HG02943 (cell line): ENCODE measurements around the gene SKP1.

Source experiments
- ATAC-seq: cut with Tn5 transposase; IDR thresholded peaks from one replicate; pipeline ENCODE4 v1.9.1; 2021; ENCODE audit warnings: mild to moderate bottlenecking, low read depth, moderate library complexity; ENCODE audit not compliant: unreplicated experiment

Gene SKP1

GRCh38 chr5:134145041-134145757, 31.6 kb downstream of the SKP1 start:
- no peak for ATAC-seq

DNA sequence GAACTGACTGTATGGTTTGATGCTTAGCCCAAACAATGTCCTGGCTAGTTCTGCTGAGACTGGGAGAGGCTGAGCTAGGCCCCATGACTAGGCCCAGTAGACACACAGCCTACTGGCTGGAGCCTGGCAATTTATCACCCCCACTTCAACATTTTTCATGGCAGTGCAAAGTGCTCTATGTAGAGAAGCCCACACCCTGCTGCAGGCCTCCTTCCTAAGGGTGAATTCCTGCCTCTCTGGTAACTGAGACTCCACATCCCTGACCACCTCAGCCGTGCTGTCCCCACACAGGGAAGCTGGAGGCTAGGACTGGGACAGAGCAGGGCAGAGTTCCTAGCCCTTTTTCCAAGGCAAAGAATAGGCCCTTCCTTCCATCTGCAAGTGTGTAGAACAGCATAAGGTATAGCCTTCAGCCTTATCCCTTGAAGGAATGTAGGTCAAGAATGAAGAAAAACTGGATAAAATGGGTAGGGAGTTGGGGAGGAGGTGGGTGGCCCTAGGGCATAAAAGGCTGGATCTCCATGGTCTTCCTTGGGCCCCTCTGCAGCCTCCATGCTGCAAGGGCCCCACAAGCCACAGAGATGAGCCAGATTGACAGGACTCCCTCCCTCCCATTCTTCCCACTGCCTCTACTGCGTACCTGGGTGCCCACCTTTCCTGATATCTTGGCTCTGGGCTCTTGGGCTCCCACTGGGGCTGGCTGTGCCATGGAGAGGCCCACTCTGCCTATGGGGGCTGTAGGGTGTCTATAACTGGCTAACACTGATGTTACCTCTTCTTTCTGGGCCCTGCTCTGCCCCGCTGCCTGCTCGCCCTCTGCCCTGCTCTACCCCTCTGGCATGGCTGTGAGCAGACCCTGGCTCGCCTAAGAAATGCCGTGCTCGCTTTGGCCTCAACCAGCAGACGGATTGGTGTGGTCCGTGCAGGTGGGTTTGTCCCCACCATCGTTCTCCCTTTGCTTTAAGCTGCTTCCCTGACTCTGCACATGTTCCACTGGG, 32.5 kb downstream of the SKP1 start:
- no peak for ATAC-seq

- no peak for ATAC-seq
Observed at GRCh38 chr5:134143431-134143830, 33.3 kb downstream of the SKP1 start.

DNA sequence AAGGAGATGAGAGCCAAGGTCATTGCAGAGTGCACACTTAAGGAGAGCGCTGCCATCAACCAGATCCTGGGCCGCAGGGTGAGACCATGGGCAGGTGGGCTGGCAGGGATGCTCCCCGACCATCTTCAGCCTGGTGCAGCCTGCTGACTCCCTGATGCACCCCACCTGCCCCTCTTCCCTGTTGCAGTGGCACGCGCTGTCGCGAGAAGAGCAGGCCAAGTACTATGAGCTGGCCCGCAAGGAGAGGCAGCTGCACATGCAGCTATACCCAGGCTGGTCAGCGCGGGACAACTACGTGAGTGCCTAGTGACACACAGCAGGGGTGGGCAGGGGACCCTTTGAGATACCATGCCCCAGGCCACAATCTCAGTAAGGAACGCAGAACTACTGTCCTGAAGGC, 33.9 kb downstream of the SKP1 start:
- ATAC-seq: no peak

DNA sequence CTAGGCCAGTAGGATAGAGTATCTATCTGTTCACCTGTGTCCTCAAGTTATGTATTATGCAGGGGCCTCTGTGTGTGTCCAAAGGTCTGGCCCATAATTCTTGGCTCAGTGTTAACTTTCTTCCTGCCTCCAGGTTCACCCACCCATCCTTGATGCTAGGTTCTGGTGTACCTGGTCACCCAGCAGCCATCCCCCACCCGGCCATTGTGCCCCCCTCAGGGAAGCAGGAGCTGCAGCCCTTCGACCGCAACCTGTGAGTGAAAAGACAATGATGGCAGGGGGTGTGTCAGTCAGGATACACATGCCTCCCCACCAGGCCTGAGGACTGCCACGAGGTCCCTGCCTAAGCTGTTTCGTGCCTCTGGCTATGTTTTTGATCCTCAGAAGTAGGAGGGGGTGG, 34.7 kb downstream of the SKP1 start:
- no peak for ATAC-seq

GRCh38 chr5:134141331-134142050, 35.3 kb downstream of the SKP1 start:
- ATAC-seq: no peak

DNA sequence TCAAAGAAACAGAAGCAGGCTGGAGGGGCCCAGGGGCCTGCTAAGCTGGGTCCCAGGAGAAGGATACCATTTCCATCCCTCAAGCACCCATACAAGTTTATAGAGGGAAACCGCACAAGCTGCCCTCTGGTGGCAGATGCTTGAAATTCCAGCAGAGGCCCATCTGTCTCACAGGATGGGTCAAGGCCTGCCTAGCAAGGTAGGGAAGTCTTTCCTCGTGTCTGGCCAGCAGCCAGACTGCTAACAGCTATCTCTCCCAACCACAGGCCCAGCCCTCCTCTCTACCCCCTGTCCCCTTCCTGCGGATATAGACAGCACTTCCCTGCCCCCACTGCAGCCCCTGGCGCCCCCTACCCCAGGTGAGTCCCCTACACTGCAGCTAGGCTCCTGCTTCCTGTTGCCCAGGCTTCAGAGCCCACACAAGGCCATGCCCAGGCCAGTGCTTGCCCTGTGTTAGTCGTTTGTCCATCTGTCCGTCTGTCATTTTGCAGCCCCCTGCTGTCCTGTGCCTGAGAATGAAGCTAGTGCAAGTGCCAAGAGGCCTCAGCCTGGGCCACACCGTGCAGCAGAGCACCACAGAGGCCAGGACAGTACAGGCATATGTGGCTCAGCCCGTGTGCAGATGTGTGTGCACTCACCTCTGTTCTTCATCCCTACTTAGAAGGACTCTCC, 36.1 kb downstream of the SKP1 start:
- ATAC-seq: no peak

GRCh38 chr5:134139891-134140469, 36.8 kb downstream of the SKP1 start:
- no peak for ATAC-seq

GRCh38 chr5:134139377-134139851, 37.3 kb downstream of the SKP1 start:
- ATAC-seq: no peak

DNA sequence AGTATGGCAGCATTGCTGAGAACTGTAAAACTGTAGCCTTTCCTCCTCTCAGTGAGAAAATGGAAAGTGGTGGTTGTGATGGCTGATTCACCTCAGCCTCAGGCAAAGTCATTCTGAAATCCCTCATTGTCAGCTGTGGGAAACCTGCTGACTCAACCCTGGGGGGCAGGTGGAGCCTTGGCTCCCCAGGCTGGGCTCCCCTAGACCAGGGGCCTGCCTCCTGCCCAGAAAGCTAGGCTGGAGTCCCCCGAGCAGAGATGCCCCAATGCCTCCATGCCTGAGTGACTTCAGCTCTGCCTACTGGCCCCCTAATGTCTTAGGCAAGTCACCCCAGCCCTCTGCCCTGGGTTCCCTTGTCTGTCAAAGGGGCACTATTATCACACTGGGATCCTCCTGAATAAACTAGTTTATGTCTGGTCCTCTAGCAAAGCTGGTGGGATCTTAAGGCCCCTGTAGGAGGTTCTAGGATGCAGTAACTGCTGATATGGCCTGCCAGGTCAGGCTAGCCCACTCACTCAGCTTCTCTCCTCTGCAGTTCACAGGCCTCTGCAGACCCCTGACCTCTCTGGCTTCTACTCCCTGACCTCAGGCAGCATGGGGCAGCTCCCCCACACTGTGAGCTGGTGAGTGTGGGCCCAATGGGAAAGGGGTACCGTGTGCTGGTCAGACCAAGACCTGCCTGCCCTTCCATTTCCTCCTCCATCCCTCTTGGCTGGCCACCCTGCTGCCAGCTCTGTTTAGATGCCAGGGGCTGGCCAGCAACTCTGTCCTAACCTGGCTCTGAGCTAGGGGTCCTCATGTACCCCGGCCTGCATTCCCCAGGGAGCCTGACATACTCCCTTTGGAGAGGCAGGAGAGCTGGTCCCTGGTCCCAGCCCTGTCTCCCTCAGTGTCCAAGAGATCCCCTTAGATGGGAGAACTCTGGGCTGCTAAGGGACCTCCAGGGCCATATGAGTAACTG, 38.1 kb downstream of the SKP1 start:
- no peak for ATAC-seq

GRCh38 chr5:134136771-134137170, 40.0 kb downstream of the SKP1 start:
- ATAC-seq: no peak

GRCh38 chr5:134136221-134136631, 40.5 kb downstream of the SKP1 start:
- ATAC-seq: no peak

GRCh38 chr5:134135091-134135655, 41.6 kb downstream of the SKP1 start:
- ATAC-seq: no peak

- ATAC-seq: no peak
Observed at GRCh38 chr5:134133995-134134541, 42.7 kb downstream of the SKP1 start.

- no peak for ATAC-seq
Observed at GRCh38 chr5:134133188-134133994, 43.4 kb downstream of the SKP1 start.

DNA sequence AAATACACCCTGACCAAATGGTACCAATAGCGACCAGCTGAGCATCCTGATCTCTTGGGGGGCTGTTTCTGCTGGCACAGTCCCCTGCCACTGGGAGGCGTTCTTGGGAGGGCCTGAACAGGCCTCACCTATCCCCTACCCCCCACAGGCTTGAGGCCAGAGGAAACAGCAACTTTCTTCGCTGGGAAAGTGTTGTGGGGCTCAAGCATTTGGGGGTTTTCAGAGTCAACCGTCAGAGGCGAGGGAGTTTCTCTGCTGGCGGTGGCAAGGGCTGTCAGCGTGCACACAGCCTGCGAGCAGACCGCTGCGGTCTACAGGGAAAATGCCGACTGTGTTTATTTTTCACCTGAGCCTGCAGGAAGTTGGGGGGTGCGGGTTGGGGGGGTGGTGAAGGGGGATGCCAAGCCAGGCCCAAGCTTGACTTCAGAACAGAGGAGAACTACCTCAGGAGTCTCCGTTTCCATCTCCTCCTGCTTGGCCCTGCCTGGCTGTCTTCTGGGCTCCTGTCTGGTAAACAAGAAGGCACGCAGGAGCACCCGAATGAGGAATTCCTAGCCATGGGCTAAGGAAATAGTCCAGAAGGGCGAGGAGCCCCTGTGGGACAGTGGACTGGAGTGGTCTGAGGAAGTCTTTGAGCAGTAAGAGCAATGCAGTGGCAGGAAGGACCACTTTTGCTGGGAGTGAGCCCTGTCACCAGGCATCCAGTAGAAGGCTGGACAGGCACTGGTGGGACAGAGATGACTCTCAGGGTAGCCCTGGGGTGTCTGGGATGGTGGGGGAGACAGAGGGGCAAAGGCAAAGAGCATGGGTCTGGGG, 44.2 kb downstream of the SKP1 start:
- no peak for ATAC-seq
